COLO668 (cell line): ENCODE results near the gene PCDHGA1.

ENCODE experiments used
- DNase-seq: peaks from one replicate; lab custom pipeline; 2025; ENCODE audit not compliant: unreplicated experiment; lab: John Stamatoyannopoulos, UW

The PCDHGA1 gene

GRCh38 chr5:141490771-141491170 is 160.5 kb downstream of the PCDHGA1 start:
- no peak for DNase-seq

GRCh38 chr5:141491323-141492167 is 161.2 kb downstream of the PCDHGA1 start:
- DNase-seq = no peak

- DNase-seq = no peak
These were observed 162.0 kb downstream of the PCDHGA1 start for GRCh38 chr5:141492168-141492885.

GRCh38 chr5:141493500-141494422 is 163.4 kb downstream of the PCDHGA1 start:
- DNase-seq = no peak

- no peak for DNase-seq
These were observed 164.6 kb downstream of the PCDHGA1 start for GRCh38 chr5:141494761-141495452.

- no peak for DNase-seq
These were observed 165.1 kb downstream of the PCDHGA1 start for GRCh38 chr5:141495453-141495811.

- DNase-seq = no peak
These were observed 165.7 kb downstream of the PCDHGA1 start for GRCh38 chr5:141496038-141496437.

GRCh38 chr5:141501761-141502160 is 171.4 kb downstream of the PCDHGA1 start:
- DNase-seq = no peak

GRCh38 chr5:141503681-141504080 is 173.4 kb downstream of the PCDHGA1 start:
- no peak for DNase-seq

GRCh38 chr5:141504216-141504615 is 173.9 kb downstream of the PCDHGA1 start:
- DNase-seq = no peak

- DNase-seq = no peak
These were observed 176.3 kb downstream of the PCDHGA1 start for GRCh38 chr5:141506381-141507155.

GRCh38 chr5:141507387-141508091 is 177.2 kb downstream of the PCDHGA1 start:
- no peak for DNase-seq

- DNase-seq = no peak
These were observed 178.1 kb downstream of the PCDHGA1 start for GRCh38 chr5:141508440-141508797.

GRCh38 chr5:141508798-141509611 is 178.7 kb downstream of the PCDHGA1 start:
- no peak for DNase-seq

- DNase-seq = no peak
These were observed 179.8 kb downstream of the PCDHGA1 start for GRCh38 chr5:141510160-141510559.

- DNase-seq = no peak
These were observed 180.7 kb downstream of the PCDHGA1 start for GRCh38 chr5:141510850-141511601.

GRCh38 chr5:141511771-141512325 is 181.5 kb downstream of the PCDHGA1 start:
- DNase-seq = no peak
